Stimulated activated naive CD4-positive, alpha-beta T cell treated with Interleukin-2 at 50 U/mL for 16 hours (primary cell): ENCODE results near the gene FNDC3B.

ENCODE experiments used
- DNase-seq: peaks from one replicate; lab custom pipeline; 2025; lab: John Stamatoyannopoulos, UW

Gene FNDC3B

GRCh38 chr3:172334671-172335207 is 295.4 kb downstream of the FNDC3B start:
- DNase-seq: no peak

GRCh38 chr3:172339892-172340291 is 300.5 kb downstream of the FNDC3B start:
- no peak for DNase-seq

GRCh38 chr3:172340583-172340982 is 301.2 kb downstream of the FNDC3B start:
- DNase-seq: no peak

- DNase-seq: no peak
These were observed 302.2 kb downstream of the FNDC3B start for GRCh38 chr3:172341482-172342059.

GRCh38 chr3:172342097-172342659 is 302.8 kb downstream of the FNDC3B start:
- no peak for DNase-seq

GRCh38 chr3:172343117-172343516 is 303.7 kb downstream of the FNDC3B start:
- DNase-seq: no peak

- no peak for DNase-seq
These were observed 304.6 kb downstream of the FNDC3B start for GRCh38 chr3:172343979-172344378.

- no peak for DNase-seq
These were observed 306.8 kb downstream of the FNDC3B start for GRCh38 chr3:172346161-172346560.

- no peak for DNase-seq
These were observed 308.7 kb downstream of the FNDC3B start for GRCh38 chr3:172347895-172348679.

- no peak for DNase-seq
These were observed 312.6 kb downstream of the FNDC3B start for GRCh38 chr3:172351895-172352466.

- no peak for DNase-seq
These were observed 313.4 kb downstream of the FNDC3B start for GRCh38 chr3:172352786-172353185.

- no peak for DNase-seq
These were observed 315.6 kb downstream of the FNDC3B start for GRCh38 chr3:172354931-172355499.

- DNase-seq: no peak
These were observed 316.5 kb downstream of the FNDC3B start for GRCh38 chr3:172355836-172356235.

GRCh38 chr3:172356427-172356826 is 317.0 kb downstream of the FNDC3B start:
- no peak for DNase-seq

GRCh38 chr3:172357850-172358754 is 318.7 kb downstream of the FNDC3B start:
- no peak for DNase-seq

GRCh38 chr3:172359231-172359630 is 319.9 kb downstream of the FNDC3B start:
- no peak for DNase-seq

- DNase-seq: no peak
These were observed 320.6 kb downstream of the FNDC3B start for GRCh38 chr3:172359996-172360395.

- no peak for DNase-seq
These were observed 323.2 kb downstream of the FNDC3B start for GRCh38 chr3:172362583-172362982.

- no peak for DNase-seq
These were observed 325.1 kb downstream of the FNDC3B start for GRCh38 chr3:172364374-172365027.

- DNase-seq: no peak
These were observed 325.7 kb downstream of the FNDC3B start for GRCh38 chr3:172365028-172365567.
